ENCODE measurements around the gene BRMS1. TPM values are rescaled to one million over a fixed set of nuclear protein-coding genes. Genes with fewer than 3 reads are reported as not detected.

The BRMS1 gene
- total and polyA plus RNA-seq, 2 experiments from 2014 or later = 59.1 to 61.7 TPM

DNA sequence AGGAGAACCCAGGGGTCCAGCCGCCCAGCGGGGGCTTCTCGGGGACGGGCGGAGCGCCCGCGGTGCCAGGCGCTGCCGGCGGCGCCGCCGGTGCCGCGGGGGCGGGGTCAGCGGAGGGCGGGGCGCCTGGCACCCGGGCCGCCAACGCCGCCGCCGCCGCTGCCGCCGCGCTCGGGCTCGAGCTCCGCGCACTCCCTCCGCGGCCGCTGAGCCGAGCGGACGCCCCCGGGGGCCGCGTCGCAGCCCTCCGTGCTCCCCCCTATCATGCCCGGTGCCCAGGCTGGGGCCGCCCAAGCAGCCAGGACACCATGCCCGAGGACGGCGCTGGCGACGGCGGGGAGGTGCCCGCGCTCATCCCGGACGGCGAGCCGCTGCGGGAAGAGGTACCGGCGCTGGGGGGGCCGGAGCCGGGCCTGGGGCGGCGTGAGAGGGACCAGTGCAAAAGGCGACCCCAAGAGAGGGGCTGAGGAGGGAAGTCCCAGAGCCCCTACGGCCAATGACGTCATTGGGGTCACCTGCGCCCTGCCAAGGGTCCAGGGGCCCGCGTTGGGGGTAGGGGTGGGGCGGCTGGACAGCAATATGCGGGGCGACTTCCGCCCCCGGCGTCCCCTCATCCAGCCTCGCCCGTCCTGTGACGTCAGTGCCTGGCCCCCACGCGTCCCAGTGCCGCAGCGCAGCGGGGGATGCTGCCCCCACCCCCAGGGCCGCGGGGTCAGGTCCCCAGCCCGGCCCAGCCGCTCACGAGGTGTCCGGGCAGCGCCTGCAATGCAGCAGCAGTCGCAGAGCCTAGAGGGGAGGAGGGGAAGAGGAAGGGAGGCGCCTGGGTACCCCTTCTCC is 53.0 kb downstream of the BRMS1 start, which contains the start of gene TMEM151A:
Gene TMEM151A, plus strand, starts transcription at position 189 of the 837 bp plus-strand sequence. Its CDS starts 120 bp downstream, at position 309.
- Mint-ChIP-seq H3K4me1 (peaks cover 25% of the 10 kb centered on the region), H3K9me3 (peaks cover 2% of the 10 kb centered on the region; the same call in 1 of the 3 replicates), H3K27ac (no peak within 1 kb of the TSS), H3K27me3 (ENCODE audit: insufficient read depth, low read depth, poor library complexity) (peaks cover 35% of the 10 kb centered on the region), H3K4me3 (peak within 1 kb of the TSS; percentile 94), H3K36me3 (ENCODE audit: low read depth) (no peaks in the 10 kb centered on the region; the same call in 2 of the 3 replicates)
- Histone ChIP-seq H4K20me1 (replicated peaks; ENCODE audit: insufficient read depth) (no peaks in the 10 kb centered on the region; the same call in 1 of the 2 replicates), H3K4me2 (peak within 1 kb of the TSS; percentile 88), H3K79me2 (replicated peaks; ENCODE audit: insufficient read depth) (peaks cover 9% of the 10 kb centered on the region), H3K27ac (ENCODE audit: low read depth) (no peak within 1 kb of the TSS), H3K4me1 (ENCODE audit: insufficient read depth) (peaks cover 21% of the 10 kb centered on the region), H3K36me3 (ENCODE audit: insufficient read depth) (no peaks in the 10 kb centered on the region), H3K4me3 (peak within 1 kb of the TSS; percentile 76), H3K27me3 (ENCODE audit: insufficient read depth) (peaks cover 30% of the 10 kb centered on the region), H3F3A (replicated peaks; ENCODE audit: low read depth) (peaks cover 18% of the 10 kb centered on the region; the same call in 1 of the 2 replicates), H2AFZ (peak within 1 kb of the TSS; percentile 97), H3K9me2 (ENCODE audit: insufficient read depth) (no peaks in the 10 kb centered on the region)
- ATAC-seq = peak; percentile 2; the same call in 2 of the 3 replicates
- DNase-seq (ENCODE audit: low spot score) = peak; percentile 62
- TF ChIP-seq EZH2 (IDR thresholded peaks at IDR 0.05; ENCODE audit: low read depth, unreplicated experiment) (no peak), CREB1 (CRISPR knock-in tag; IDR thresholded peaks at IDR 0.05; ENCODE audit: low read depth) (peak; percentile 82)

DNA sequence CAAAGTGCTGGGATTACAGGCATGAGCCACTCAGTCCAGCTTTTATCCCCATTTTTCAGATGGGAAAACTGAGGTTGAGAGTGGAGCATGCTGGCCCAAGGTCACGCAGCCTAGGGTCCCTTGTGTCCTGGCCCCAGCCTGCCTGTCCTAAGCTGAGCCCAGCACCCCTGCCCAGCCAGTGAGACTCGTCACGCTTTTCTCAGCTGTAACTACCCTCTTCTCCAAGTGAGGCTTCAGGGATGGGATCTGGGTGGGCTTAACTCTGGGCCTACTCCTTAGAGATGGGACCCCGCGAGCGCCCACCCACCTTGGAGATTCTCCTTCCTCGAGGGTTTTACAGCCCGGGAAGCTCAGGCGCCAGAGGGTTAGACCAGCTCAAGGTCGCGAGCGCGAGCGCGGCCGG is 53.6 kb downstream of the BRMS1 start:
- peaks cover 21% of the 10 kb centered on the region for H3K4me1 ChIP-seq (ENCODE audit: insufficient read depth)
- peak overlapping the region; percentile 76 for H3K4me3 ChIP-seq
- Mint-ChIP-seq H3K36me3 (ENCODE audit: low read depth) (no peaks in the 10 kb centered on the region; the same call in 2 of the 3 replicates), H3K9me3 (peaks cover 2% of the 10 kb centered on the region; the same call in 1 of the 3 replicates), H3K4me1 (peaks cover 23% of the 10 kb centered on the region), H3K27me3 (ENCODE audit: insufficient read depth, low read depth, poor library complexity) (peaks cover 35% of the 10 kb centered on the region), H3K27ac (no peak overlapping the region), H3K4me3 (peak overlapping the region; percentile 94)
- no peaks in the 10 kb centered on the region; the same call in 1 of the 2 replicates for H4K20me1 ChIP-seq (replicated peaks; ENCODE audit: insufficient read depth)
- ATAC-seq (no peak), DNase-seq (ENCODE audit: low spot score) (no peak)
- peak overlapping the region; percentile 97 for H2AFZ ChIP-seq
- H3K27ac ChIP-seq (ENCODE audit: low read depth) = no peak overlapping the region
- H3K27me3 ChIP-seq (ENCODE audit: insufficient read depth) = peaks cover 30% of the 10 kb centered on the region
- H3K79me2 ChIP-seq (replicated peaks; ENCODE audit: insufficient read depth) = peaks cover 9% of the 10 kb centered on the region
- peak overlapping the region; percentile 88 for H3K4me2 ChIP-seq
- peaks cover 18% of the 10 kb centered on the region; the same call in 1 of the 2 replicates for H3F3A ChIP-seq (replicated peaks; ENCODE audit: low read depth)
- TF ChIP-seq STAT1 (IDR thresholded peaks at IDR 0.05; ENCODE audit: unreplicated experiment) (no peak), EZH2 (IDR thresholded peaks at IDR 0.05; ENCODE audit: low read depth, unreplicated experiment) (peak; percentile 27)
- H3K36me3 ChIP-seq (ENCODE audit: insufficient read depth) = no peaks in the 10 kb centered on the region; the same call in 1 of the 2 replicates
- no peaks in the 10 kb centered on the region for H3K9me2 ChIP-seq (ENCODE audit: insufficient read depth)

DNA sequence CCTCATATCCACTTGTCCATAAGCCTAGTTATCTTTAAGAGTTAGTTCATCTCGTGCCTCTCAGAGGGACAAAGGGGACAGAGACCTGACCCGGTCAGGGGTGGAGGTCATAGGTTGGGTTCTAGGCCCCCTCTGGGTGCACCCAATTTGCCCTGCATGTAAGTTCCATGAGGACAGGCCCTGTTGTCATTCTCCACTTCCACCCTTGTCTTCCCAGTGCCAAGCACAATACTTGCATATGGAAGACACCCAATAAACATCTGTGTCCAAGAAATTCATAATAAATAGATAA is 54.6 kb downstream of the BRMS1 start:
- Histone ChIP-seq H3K36me3 (ENCODE audit: insufficient read depth) (no peaks in the 10 kb centered on the region; the same call in 1 of the 2 replicates), H3K4me1 (ENCODE audit: insufficient read depth) (peaks cover 21% of the 10 kb centered on the region), H3F3A (replicated peaks; ENCODE audit: low read depth) (peaks cover 18% of the 10 kb centered on the region; the same call in 1 of the 2 replicates), H3K4me3 (peak overlapping the region; percentile 94), H3K27me3 (ENCODE audit: insufficient read depth) (peaks cover 30% of the 10 kb centered on the region), H3K4me2 (peak overlapping the region; percentile 83; the same call in 1 of the 2 replicates), H3K79me2 (replicated peaks; ENCODE audit: insufficient read depth) (peaks cover 9% of the 10 kb centered on the region), H4K20me1 (replicated peaks; ENCODE audit: insufficient read depth) (no peaks in the 10 kb centered on the region; the same call in 1 of the 2 replicates), H3K9me2 (ENCODE audit: insufficient read depth) (no peaks in the 10 kb centered on the region), H3K27ac (ENCODE audit: low read depth) (no peak overlapping the region), H2AFZ (no peak overlapping the region; the same call in 1 of the 2 replicates)
- H3K9me3 Mint-ChIP-seq = peaks cover 2% of the 10 kb centered on the region; the same call in 1 of the 3 replicates
- DNase-seq (ENCODE audit: low spot score) (no peak), ATAC-seq (no peak)
- H3K4me1 Mint-ChIP-seq = peaks cover 21% of the 10 kb centered on the region
- H3K27ac Mint-ChIP-seq = no peak overlapping the region
- peak overlapping the region; percentile 94 for H3K4me3 Mint-ChIP-seq
- peaks cover 35% of the 10 kb centered on the region for H3K27me3 Mint-ChIP-seq (ENCODE audit: insufficient read depth, low read depth, poor library complexity)
- H3K36me3 Mint-ChIP-seq (ENCODE audit: low read depth) = no peaks in the 10 kb centered on the region; the same call in 2 of the 3 replicates
- TF ChIP-seq, protein P1, sequence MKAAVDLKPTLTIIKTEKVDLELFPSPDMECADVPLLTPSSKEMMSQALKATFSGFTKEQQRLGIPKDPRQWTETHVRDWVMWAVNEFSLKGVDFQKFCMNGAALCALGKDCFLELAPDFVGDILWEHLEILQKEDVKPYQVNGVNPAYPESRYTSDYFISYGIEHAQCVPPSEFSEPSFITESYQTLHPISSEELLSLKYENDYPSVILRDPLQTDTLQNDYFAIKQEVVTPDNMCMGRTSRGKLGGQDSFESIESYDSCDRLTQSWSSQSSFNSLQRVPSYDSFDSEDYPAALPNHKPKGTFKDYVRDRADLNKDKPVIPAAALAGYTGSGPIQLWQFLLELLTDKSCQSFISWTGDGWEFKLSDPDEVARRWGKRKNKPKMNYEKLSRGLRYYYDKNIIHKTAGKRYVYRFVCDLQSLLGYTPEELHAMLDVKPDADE (IDR thresholded peaks at IDR 0.05) = no peak
- TF ChIP-seq, protein P2, sequence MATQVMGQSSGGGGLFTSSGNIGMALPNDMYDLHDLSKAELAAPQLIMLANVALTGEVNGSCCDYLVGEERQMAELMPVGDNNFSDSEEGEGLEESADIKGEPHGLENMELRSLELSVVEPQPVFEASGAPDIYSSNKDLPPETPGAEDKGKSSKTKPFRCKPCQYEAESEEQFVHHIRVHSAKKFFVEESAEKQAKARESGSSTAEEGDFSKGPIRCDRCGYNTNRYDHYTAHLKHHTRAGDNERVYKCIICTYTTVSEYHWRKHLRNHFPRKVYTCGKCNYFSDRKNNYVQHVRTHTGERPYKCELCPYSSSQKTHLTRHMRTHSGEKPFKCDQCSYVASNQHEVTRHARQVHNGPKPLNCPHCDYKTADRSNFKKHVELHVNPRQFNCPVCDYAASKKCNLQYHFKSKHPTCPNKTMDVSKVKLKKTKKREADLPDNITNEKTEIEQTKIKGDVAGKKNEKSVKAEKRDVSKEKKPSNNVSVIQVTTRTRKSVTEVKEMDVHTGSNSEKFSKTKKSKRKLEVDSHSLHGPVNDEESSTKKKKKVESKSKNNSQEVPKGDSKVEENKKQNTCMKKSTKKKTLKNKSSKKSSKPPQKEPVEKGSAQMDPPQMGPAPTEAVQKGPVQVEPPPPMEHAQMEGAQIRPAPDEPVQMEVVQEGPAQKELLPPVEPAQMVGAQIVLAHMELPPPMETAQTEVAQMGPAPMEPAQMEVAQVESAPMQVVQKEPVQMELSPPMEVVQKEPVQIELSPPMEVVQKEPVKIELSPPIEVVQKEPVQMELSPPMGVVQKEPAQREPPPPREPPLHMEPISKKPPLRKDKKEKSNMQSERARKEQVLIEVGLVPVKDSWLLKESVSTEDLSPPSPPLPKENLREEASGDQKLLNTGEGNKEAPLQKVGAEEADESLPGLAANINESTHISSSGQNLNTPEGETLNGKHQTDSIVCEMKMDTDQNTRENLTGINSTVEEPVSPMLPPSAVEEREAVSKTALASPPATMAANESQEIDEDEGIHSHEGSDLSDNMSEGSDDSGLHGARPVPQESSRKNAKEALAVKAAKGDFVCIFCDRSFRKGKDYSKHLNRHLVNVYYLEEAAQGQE (IDR thresholded peaks at IDR 0.05; ENCODE audit: unreplicated experiment) = no peak

Data from GM23338 (cell line).